OCI-LY7 (cell line): ENCODE data around the gene CSE1L.
"Not testable (repeated sequence)": the region's sequence is repeated elsewhere in the genome, so short reads cannot be mapped to it uniquely, and the experiment has no call there.

ENCODE experiments used
- CTCF ChIP-seq: fragments of 200-600 bp; sonication (generic); conservative IDR thresholded peaks from 2 replicates; pipeline ENCODE4 v1.5.1; 2014; ENCODE audit warnings: mild to moderate bottlenecking, antibody characterized with exemption, low read length, moderate library complexity, mixed read lengths
- EZH2phosphoT487 ChIP-seq: fragments of 200-600 bp; sonication (generic); IDR thresholded peaks from 2 replicates; pipeline ENCODE4 v1.6.1; 2018; ENCODE audit warnings: low read depth, borderline replicate concordance, mild to moderate bottlenecking, mixed run types, antibody characterized with exemption, low read length, moderate library complexity, mixed read lengths

- TF ChIP-seq CTCF, EZH2phosphoT487: not testable (repeated sequence)
These were observed 54.2 kb downstream of the CSE1L start for GRCh38 chr20:49100292-49100691.
